H9 (cell line): ENCODE results near the gene NUP188. TPM values are rescaled to one million over a fixed set of nuclear protein-coding genes. Genes with fewer than 3 reads are reported as not detected.

Experiments
- DNase-seq: peaks from one replicate; pipeline ENCODE4 v3.0.0-alpha.2; 2017
- H2AFZ ChIP-seq: one replicate; pipeline ENCODE4 v1.6.1; 2013; ENCODE audit warnings: mild to moderate bottlenecking, low read length, control low read depth, moderate library complexity
- H2AK5ac ChIP-seq: 2 replicates; pipeline ENCODE4 v1.6.1; 2013; ENCODE audit warnings: low read length, control low read depth, mixed read lengths; ENCODE audit not compliant: insufficient read length
- H2BK120ac ChIP-seq: one replicate; pipeline ENCODE4 v1.6.1; 2013; ENCODE audit warnings: low read depth, mild to moderate bottlenecking, low read length, control low read depth, inconsistent platforms; ENCODE audit not compliant: poor library complexity, severe bottlenecking
- H2BK12ac ChIP-seq: 2 replicates; pipeline ENCODE4 v1.6.1; 2013; ENCODE audit warnings: low read length, control low read depth, mixed read lengths, low read depth; ENCODE audit not compliant: insufficient read length
- H2BK15ac ChIP-seq: 2 replicates; pipeline ENCODE4 v1.6.1; 2013; ENCODE audit warnings: low read depth, low read length, control low read depth
- H2BK20ac ChIP-seq: one replicate; pipeline ENCODE4 v1.6.1; 2013; ENCODE audit warnings: low read depth, mild to moderate bottlenecking, low read length, control low read depth, inconsistent platforms; ENCODE audit not compliant: poor library complexity, severe bottlenecking
- H2BK5ac ChIP-seq: 2 replicates; pipeline ENCODE4 v1.6.1; 2013; ENCODE audit warnings: low read length, control low read depth, mixed read lengths; ENCODE audit not compliant: insufficient read length
- H3K14ac ChIP-seq: 2 replicates; pipeline ENCODE4 v1.6.1; 2013; ENCODE audit warnings: low read length, control low read depth; ENCODE audit not compliant: insufficient read depth
- H3K18ac ChIP-seq: 2 replicates; pipeline ENCODE4 v1.6.1; 2013; ENCODE audit warnings: low read depth, mild to moderate bottlenecking, mixed read lengths, low read length, control low read depth; ENCODE audit not compliant: insufficient read length
- H3K23ac ChIP-seq: 2 replicates; pipeline ENCODE4 v1.6.1; 2013; ENCODE audit warnings: low read length, control low read depth, mixed read lengths, low read depth; ENCODE audit not compliant: insufficient read length
- H3K23me2 ChIP-seq: 2 replicates; pipeline ENCODE4 v1.6.1; 2013; ENCODE audit warnings: low read depth, mild to moderate bottlenecking, mixed read lengths, low read length, control low read depth; ENCODE audit not compliant: insufficient read length, poor library complexity, severe bottlenecking
- H3K27ac ChIP-seq: 2 replicates; pipeline ENCODE4 v1.5.1; 2013; ENCODE audit warnings: low read length, control low read depth, mixed read lengths, low read depth; ENCODE audit not compliant: insufficient read length
- H3K27me3 ChIP-seq: 2 replicates; pipeline ENCODE4 v1.6.1; 2013; ENCODE audit warnings: low read length, control low read depth, inconsistent platforms; ENCODE audit not compliant: insufficient read depth
- H3K4ac ChIP-seq: 2 replicates; pipeline ENCODE4 v1.6.1; 2013; ENCODE audit warnings: low read depth, mild to moderate bottlenecking, control low read depth, inconsistent platforms, low read length, moderate library complexity
- H3K4me1 ChIP-seq: 2 replicates; pipeline ENCODE4 v1.6.1; 2013; ENCODE audit warnings: low read length, control low read depth, inconsistent platforms; ENCODE audit not compliant: insufficient read depth
- H3K4me2 ChIP-seq: 2 replicates; pipeline ENCODE4 v1.6.1; 2013; ENCODE audit warnings: low read length, control low read depth, mixed read lengths; ENCODE audit not compliant: insufficient read length, insufficient read depth
- H3K56ac ChIP-seq: 2 replicates; pipeline ENCODE4 v1.6.1; 2013; ENCODE audit warnings: low read depth, mild to moderate bottlenecking, mixed read lengths, low read length, control low read depth; ENCODE audit not compliant: insufficient read length
- H3K79me1 ChIP-seq: 2 replicates; pipeline ENCODE4 v1.6.1; 2013; ENCODE audit warnings: low read depth, mild to moderate bottlenecking, moderate library complexity, low read length, control low read depth, inconsistent platforms; ENCODE audit not compliant: insufficient read depth, poor library complexity, severe bottlenecking
- H3K79me2 ChIP-seq: 2 replicates; pipeline ENCODE4 v1.6.1; 2013; ENCODE audit warnings: low read length, control low read depth, inconsistent platforms; ENCODE audit not compliant: insufficient read depth
- H3K9ac ChIP-seq: 2 replicates; pipeline ENCODE4 v1.6.1; 2013; ENCODE audit warnings: low read length, control low read depth, mixed read lengths; ENCODE audit not compliant: insufficient read length; ENCODE audit errors: extremely low read depth
- H3K9me3 ChIP-seq: one replicate; pipeline ENCODE4 v1.6.1; 2013; ENCODE audit warnings: low read depth, low read length, inconsistent platforms; ENCODE audit not compliant: control insufficient read depth
- H3T11ph ChIP-seq: one replicate; pipeline ENCODE4 v1.6.1; 2013; ENCODE audit warnings: mild to moderate bottlenecking, low read length, control low read depth, inconsistent platforms
- H4K20me1 ChIP-seq: one replicate; pipeline ENCODE4 v1.6.1; 2013; ENCODE audit not compliant: control insufficient read depth, insufficient read length, insufficient read depth
- H4K5ac ChIP-seq: 2 replicates; pipeline ENCODE4 v1.6.1; 2013; ENCODE audit warnings: low read depth, mild to moderate bottlenecking, mixed read lengths, low read length, control low read depth; ENCODE audit not compliant: insufficient read length
- H4K8ac ChIP-seq: replicated peaks from 2 replicates; pipeline ENCODE4 v1.6.1; 2013; ENCODE audit warnings: low read length, control low read depth, mixed read lengths, low read depth; ENCODE audit not compliant: insufficient read length
- H4K91ac ChIP-seq: 2 replicates; pipeline ENCODE4 v1.6.1; 2013; ENCODE audit warnings: low read depth, mild to moderate bottlenecking, moderate library complexity, mixed read lengths, low read length, control low read depth; ENCODE audit not compliant: insufficient read length
- H3K27ac Mint-ChIP-seq, 3 experiments: 2 replicates in 2 of 3; 3 replicates in 1 of 3; pipeline ENCODE4 v1.8.0; 2020 to 2021; ENCODE audit warnings: mixed read lengths in 3 of 3, mild to moderate bottlenecking in 1 of 3, moderate library complexity in 1 of 3
- H3K27me3 Mint-ChIP-seq: 2 replicates; pipeline ENCODE4 v1.8.0; 2021; ENCODE audit warnings: low read depth, mild to moderate bottlenecking, moderate library complexity, mixed read lengths
- H3K36me3 Mint-ChIP-seq, 3 experiments: 2 replicates in 2 of 3; 3 replicates in 1 of 3; pipeline ENCODE4 v1.8.0; 2020 to 2021; ENCODE audit warnings: low read depth in 3 of 3, mixed read lengths in 3 of 3; ENCODE audit not compliant: insufficient read depth in 1 of 3
- H3K4me1 Mint-ChIP-seq, 2 experiments: 2 replicates each; pipeline ENCODE4 v1.8.0; 2020; ENCODE audit warnings: mixed read lengths in 2 of 2
- H3K4me3 Mint-ChIP-seq, 2 experiments: 2 replicates in 1 of 2; 3 replicates in 1 of 2; pipeline ENCODE4 v1.8.0; 2020 to 2021; ENCODE audit warnings: mild to moderate bottlenecking in 2 of 2, mixed read lengths in 2 of 2, moderate library complexity in 1 of 2
- H3K9me3 Mint-ChIP-seq, 2 experiments: 2 replicates in 1 of 2; 3 replicates in 1 of 2; pipeline ENCODE4 v1.8.0; 2020; ENCODE audit warnings: mild to moderate bottlenecking in 2 of 2, mixed read lengths in 2 of 2, moderate library complexity in 1 of 2
- WGBS: extraction: QIAGEN DNeasy Blood & Tissue Kit; methylation state at CpG from one replicate; pipeline ENCODE4 v1.1.7; 2013; ENCODE audit warnings: missing lambda C conversion rate, low lambda C conversion rate, mixed read lengths; ENCODE audit not compliant: insufficient read length; ENCODE audit errors: extremely low coverage; 5-methylcytosine and 5-hydroxymethylcytosine counted together
- total RNA-seq: library from RNA; stranded (reverse); gene quantifications from 2 replicates; pipeline ENCODE4 v1.2.1, GENCODE V29; 2021
- TF ChIP-seq, protein P1 (sequence below): fragments of 200-600 bp; sonication (generic); conservative IDR thresholded peaks from 3 replicates; pipeline ENCODE4 v1.8.0; 2021; ENCODE audit warnings: antibody characterized with exemption, mild to moderate bottlenecking

NUP188 gene
- total RNA-seq, 1 experiment from 2014 or later, result 101 TPM

DNA sequence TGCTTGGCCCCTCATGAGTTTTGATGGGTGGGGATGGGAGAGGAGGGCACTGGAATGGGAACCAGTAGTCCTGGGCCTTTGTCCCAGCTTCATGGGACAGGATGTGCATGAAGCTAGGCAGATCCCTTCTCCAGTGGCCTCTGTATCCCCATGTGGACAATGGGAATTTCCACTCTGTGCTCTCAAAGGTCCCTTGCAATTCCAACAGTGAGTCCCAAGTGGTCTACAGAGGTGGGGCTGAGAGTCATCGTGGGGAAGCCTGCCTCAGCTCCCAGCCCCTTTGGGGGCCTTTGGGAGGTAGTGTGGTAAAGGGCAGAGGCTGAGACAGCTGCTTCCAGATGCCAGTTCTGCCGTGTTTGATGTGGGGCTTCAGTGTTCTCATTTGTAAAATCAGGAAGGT lies 28.6 kb upstream of the NUP188 start:
- WGBS, result no CpG with 5 or more reads among the region's 2 CpGs
- Mint-ChIP-seq H3K36me3 (peaks cover 18 to 36% (median 30%) of the 10 kb centered on the region in 3 experiments; a peak in 6 of 7 replicates), H3K27ac (peak overlapping the region in 2 of 3 experiments; percentile 81 to 88; a peak in 5 of 7 replicates), H3K4me3 (no peak overlapping the region; a peak in 1 of 5 replicates), H3K27me3 (no peaks in the 10 kb centered on the region), H3K9me3 (no peaks in the 10 kb centered on the region), H3K4me1 (peaks cover 16 to 17% of the 10 kb centered on the region in 2 experiments)
- Histone ChIP-seq H4K91ac (no peak overlapping the region), H2BK20ac (no peak overlapping the region), H3K23ac (no peak overlapping the region), H2BK120ac (no peak overlapping the region), H3K79me1 (no peaks in the 10 kb centered on the region), H2AK5ac (no peak overlapping the region), H3K4me1 (no peaks in the 10 kb centered on the region; the same call in 1 of the 2 replicates), H2AFZ (no peak overlapping the region), H2BK12ac (no peak overlapping the region), H3K18ac (no peak overlapping the region), H2BK5ac (no peak overlapping the region), H3T11ph (no peak overlapping the region), H3K27ac (no peak overlapping the region), H3K9me3 (no peaks in the 10 kb centered on the region), H4K5ac (no peak overlapping the region), H3K4ac (no peak overlapping the region), H3K56ac (no peak overlapping the region), H2BK15ac (no peak overlapping the region), H4K20me1 (peaks cover 3% of the 10 kb centered on the region), H3K14ac (no peak overlapping the region), H3K27me3 (no peaks in the 10 kb centered on the region), H3K79me2 (no peaks in the 10 kb centered on the region), H3K23me2 (no peaks in the 10 kb centered on the region), H3K4me2 (no peak overlapping the region), H3K9ac (no peak overlapping the region), H4K8ac (no peak overlapping the region)
- DNase-seq, result no peak
- TF ChIP-seq, protein P1, sequence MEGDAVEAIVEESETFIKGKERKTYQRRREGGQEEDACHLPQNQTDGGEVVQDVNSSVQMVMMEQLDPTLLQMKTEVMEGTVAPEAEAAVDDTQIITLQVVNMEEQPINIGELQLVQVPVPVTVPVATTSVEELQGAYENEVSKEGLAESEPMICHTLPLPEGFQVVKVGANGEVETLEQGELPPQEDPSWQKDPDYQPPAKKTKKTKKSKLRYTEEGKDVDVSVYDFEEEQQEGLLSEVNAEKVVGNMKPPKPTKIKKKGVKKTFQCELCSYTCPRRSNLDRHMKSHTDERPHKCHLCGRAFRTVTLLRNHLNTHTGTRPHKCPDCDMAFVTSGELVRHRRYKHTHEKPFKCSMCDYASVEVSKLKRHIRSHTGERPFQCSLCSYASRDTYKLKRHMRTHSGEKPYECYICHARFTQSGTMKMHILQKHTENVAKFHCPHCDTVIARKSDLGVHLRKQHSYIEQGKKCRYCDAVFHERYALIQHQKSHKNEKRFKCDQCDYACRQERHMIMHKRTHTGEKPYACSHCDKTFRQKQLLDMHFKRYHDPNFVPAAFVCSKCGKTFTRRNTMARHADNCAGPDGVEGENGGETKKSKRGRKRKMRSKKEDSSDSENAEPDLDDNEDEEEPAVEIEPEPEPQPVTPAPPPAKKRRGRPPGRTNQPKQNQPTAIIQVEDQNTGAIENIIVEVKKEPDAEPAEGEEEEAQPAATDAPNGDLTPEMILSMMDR, result no peak
